NT2/D1 (cell line): ENCODE results near the gene STAP2.
"Not testable (repeated sequence)": the region's sequence is repeated elsewhere in the genome, so short reads cannot be mapped to it uniquely, and the experiment has no call there.

Source experiments
- SUZ12 ChIP-seq: IDR thresholded peaks from 2 replicates; pipeline ENCODE4 v1.6.1; 2011; ENCODE audit not compliant: insufficient read length, insufficient read depth; ENCODE audit errors: extremely low read depth
- YY1 ChIP-seq: IDR thresholded peaks from 2 replicates; pipeline ENCODE4 v1.6.1; 2011; ENCODE audit not compliant: insufficient read length, insufficient read depth
- ZNF274 ChIP-seq: IDR thresholded peaks from 2 replicates; pipeline ENCODE4 v1.6.1; 2011; ENCODE audit warnings: mild to moderate bottlenecking, low read depth, low read length

GRCh38 chr19:4274321-4274686 lies 64.3 kb downstream of the STAP2 start:
- not testable (repeated sequence) for TF ChIP-seq YY1, ZNF274, SUZ12
